ENCODE data around the gene EGFLAM.

- TF ChIP-seq CTCF (IDR thresholded peaks at IDR 0.05), result no peak
- TF ChIP-seq POLR2A (IDR thresholded peaks at IDR 0.05), result no peak
Observed at GRCh38 chr5:38450627-38451026, 192.3 kb downstream of the EGFLAM start.
